Stimulated activated CD4-positive, alpha-beta T cell treated with anti-CD3 and anti-CD28 coated beads, Interleukin-15, amount 100 ng/mL, for 24 hours (primary cell): ENCODE results near the gene COL4A2.

Experiments used
- DNase-seq: peaks from one replicate; pipeline ENCODE4 v3.0.0-alpha.2; 2020

Gene COL4A2

DNA sequence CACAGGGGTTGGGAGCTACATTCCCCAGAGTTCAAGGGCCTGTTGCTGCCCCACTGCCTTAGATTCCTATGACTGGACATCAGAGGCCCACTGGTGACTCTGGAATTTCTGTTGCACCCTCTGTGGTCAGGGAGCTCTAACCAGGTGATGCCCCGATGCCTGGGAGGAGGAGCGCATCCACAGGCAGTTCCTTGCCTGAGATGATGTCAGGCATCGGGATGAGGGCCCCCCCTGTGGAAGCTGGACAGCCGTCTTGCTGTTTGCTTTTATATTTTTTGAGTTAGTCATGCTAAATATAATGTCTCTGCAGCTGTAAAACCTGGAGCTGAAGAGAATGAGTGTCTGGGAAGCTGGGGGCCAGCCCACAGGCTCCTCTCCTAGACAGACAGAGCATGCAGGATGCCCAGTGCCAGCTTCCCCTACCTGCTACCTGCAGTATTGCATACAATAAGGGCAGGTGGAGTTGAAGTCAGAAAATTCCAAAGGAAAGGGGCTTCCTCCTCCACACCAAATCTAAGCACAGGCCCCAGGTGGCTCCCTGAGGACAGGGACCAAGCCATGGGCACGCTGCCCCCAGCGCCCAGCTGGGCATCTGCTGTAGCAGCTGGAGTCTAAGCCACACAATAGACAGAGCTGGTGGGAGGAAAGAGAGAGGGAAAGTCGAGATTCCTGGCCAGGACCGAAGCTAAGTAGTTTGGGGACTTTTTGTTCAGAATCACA, 16.2 kb downstream of the COL4A2 start:
- no peak for DNase-seq

GRCh38 chr13:110324026-110324749, 17.1 kb downstream of the COL4A2 start:
- no peak for DNase-seq

DNA sequence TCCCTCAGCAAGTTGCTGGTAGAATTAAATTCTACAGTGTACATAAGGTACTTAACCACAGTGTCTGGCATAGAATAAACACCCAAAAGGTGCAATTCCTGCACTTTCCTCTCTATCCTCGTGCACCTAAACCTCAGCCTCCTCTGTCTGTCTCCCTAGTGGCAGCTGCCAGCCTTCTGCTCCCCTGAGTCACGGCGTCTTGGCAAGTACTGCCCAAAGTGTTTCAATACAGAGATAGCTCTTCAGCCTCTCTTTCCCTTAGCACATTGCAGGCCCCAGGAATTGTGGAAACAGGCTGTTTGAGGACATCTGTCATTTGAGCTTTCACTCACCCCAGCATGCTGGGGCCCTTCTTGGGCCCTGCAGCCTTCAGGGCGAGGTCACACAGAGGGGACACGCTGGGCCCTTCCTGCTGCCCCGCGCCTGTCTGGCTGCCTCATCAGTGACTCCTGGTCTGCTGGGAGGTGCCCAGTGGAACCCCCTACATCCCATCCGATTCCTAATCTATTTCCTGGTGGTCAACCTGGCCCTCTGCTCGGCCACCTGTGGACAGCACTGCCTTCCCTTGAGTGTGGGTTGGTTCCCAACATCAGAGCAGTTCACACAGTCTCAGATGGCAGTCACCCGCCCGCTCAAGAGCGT, 19.3 kb downstream of the COL4A2 start:
- DNase-seq, result no peak

DNA sequence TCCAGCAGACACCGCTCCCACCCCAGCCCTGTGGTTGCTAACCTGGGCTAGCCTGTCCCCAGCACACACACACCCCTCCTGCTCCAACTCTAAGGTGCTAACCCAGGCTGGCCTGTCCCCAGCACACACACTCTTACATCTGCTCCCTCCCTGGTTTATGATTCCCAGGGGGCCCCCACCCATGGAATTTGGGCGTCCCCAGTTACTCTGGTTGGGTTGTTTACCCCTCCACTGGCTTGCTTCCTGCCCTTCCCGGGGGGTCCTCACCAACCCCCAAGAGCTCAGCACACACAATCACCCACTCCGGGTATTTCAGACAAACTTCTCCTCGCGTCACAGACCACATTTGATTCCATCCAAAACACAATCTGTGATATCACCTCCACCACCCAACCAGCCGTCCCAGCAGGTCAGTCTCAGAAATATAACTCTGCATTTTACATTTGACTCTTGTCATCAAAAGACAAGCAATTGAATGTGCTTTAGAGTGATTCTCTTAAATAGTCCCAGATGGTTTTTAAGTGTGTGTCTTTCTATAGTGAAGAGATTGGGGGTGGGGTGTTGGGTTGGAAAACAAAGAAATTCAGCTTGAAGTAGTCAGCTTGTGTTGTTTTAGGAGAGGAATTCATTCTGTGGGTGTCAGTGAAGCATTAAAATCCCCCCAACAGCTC, 20.1 kb downstream of the COL4A2 start:
- no peak for DNase-seq

DNA sequence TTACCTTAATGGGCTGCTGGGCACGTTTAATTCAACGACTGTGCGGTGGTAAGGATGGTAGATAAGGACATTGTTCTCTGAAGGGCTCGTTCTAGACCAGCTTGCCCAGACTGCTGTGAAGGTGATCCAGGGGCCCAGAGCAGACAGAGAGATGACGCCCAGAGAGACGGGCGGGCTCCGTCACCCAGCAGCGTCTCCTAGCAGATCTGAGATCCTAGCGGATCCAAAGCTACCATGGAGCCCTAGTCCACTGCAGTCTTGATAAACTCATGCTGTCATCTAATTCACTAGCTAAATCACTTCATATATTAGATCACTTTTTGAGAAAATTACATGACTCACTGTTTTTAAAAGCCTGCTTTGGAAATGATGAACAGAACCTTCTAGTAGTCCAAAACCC, 21.5 kb downstream of the COL4A2 start:
- no peak for DNase-seq

DNA sequence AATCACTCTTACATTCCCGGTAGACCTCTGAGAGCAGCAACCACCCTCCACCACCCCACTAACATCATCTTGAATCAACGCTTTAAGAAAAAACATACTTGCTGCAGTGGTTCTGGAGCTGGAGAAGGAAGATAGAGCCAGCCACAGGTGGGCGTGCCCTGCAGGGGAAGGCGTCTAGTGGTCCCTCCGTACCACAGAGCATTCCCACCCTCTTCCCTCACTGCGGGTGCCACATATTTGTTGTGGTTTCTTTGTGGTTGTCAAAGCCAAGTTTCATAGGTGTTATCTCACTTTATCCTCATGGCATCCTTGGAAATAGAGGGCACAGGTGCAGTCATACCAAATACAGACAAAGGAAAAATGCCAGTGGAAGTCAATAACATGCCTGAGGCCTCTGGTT, 22.2 kb downstream of the COL4A2 start:
- DNase-seq, result no peak

- no peak for DNase-seq
Measured at GRCh38 chr13:110329798-110330461, 22.8 kb downstream of the COL4A2 start.

GRCh38 chr13:110330491-110331011, 23.5 kb downstream of the COL4A2 start:
- no peak for DNase-seq

GRCh38 chr13:110331362-110331761, 24.3 kb downstream of the COL4A2 start:
- DNase-seq, result no peak

GRCh38 chr13:110332750-110333149, 25.7 kb downstream of the COL4A2 start:
- no peak for DNase-seq

GRCh38 chr13:110333837-110334236, 26.8 kb downstream of the COL4A2 start:
- no peak for DNase-seq

- DNase-seq, result no peak
Measured at GRCh38 chr13:110334256-110334655, 27.2 kb downstream of the COL4A2 start.

DNA sequence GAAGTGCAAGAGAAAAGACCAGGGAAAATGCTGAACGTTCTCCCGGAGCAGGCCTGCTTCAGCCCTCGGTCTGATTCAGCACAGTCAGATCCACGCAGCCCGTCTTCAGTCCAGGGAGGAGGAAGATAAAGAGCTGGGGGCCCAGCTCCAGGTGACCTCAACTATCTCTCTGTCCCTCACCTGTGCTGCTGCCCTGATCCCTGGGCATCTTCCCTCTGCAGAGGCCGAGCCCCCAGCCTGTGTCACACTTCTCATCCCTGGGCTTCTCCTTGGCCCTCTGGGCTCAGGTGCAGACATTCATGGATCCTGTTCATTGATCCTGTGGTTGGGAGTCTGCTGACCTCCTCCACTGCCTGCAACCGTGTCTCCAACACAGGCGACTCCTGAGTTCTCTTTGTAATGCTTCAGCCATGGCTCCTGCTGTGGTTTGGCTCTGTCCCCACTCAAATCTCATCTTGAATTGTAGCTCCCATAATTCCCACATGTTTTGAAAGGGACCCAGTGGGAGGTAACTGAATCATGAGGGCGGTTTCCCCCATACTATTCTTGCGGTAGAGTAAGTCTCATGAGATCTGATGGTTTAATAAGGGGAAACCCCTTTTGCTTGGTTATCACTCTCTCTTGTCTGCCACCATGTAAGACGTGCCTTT, 27.9 kb downstream of the COL4A2 start:
- DNase-seq, result no peak

DNA sequence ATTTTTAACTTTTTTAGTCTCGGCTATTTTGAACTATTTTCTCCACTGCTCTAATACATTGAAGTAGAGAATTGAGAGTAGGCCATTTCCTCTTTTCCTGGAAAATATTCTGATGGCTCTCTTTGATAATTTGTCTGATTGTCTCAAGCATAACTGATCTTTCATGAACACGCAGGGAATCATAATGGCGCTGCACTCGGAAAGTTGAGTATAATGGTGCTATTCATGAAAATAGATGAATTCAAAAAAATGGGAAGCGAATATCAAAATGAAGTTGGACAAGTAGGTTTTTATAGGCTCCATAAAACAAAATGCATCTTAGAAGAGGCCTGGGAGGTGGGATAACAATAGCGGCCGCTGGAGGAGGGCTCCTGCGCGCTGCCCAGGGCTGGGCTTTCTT, 29.0 kb downstream of the COL4A2 start:
- no peak for DNase-seq

DNA sequence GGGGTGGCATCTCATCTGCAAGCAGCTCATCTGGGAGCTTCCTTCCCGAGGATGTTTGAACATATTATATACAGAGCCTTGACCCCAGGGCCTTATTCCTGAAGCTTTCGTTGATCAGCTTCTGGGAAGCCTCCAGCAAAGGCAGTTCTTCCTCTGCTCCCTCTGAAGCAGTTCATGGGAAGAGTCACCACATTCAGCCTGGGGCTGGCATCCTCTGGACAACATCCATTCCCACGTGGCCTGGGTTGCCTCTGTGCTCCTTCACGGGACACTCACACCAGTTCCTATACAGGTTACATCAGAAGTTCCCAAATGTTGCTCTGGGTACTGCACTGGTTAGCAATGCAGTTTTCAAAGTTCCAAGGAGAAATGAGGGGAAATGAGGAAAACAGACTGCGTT, 29.6 kb downstream of the COL4A2 start:
- DNase-seq, result no peak

DNA sequence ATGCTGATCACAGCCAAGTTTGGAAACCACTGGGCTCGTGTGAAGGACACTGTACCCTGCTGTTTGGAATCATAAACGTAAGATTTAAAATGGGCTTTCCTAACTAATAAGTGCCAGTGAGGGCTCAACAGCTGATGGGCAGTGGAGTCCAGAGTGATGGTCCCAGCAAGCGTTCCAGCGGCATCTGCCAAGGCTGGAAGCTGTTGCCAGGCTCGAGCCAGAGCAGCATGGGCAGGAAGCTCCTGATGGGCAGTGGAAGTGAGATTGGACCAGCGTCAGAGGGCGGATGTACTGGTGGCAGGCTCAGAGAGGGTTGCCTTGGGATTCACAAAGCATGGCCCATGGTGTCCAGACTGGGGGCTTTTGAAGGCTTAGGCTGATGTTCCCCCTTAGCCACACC, 30.2 kb downstream of the COL4A2 start:
- no peak for DNase-seq

DNA sequence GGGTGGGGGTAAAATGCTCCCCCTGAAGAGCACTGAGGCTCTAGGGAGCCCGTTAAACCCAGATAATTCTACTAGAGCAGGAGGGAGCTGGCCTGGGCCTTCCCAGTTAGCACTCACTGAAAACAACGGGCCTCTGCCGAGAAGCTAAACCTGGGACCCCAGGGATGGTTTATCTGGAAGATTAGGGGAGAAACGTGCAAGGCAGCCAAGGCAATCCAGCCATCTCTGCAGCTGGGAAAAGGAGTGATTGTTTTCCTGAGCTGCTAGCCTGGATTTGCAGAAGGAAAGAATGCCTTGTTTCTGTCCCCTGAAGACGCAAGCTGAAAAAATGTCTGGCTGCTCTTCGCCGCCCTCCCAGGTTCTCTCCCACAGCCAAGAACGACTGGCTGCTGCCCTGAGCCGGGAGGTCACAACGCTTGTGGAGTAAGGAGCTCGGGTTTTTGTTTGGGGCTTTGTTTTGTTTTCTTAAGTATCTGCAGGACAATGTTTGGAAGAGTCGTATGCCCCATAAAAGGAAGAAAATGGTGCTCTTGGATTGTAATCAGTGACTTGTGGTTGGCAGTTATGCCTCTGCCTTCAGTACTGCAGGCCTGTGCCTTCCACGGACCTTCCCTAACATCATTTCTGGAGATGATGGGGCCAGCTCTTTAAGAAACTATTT, 31.5 kb downstream of the COL4A2 start:
- no peak for DNase-seq

DNA sequence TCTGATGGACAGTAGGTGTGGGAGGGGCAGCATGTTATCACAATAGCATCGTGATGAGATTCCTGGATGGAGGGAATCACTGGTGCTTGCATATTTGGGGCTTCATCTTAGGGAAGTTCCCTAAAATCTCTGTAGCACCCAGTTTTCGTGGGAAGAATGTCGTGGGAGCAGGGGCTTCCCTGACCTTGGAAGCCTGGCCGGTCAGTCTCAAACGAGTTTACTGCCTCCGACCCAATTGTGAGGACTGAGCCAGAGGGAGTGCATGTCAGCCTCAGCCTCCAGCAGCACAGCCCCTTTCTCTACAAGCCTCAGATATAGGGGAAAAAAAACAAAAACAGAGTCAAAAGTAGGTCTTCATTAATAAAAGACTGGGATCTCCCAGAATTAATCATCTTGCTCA, 32.2 kb downstream of the COL4A2 start:
- no peak for DNase-seq

- no peak for DNase-seq
Measured at GRCh38 chr13:110339975-110340550, 33.0 kb downstream of the COL4A2 start.

- peak; percentile 81 for DNase-seq
Measured at GRCh38 chr13:110340812-110341444, 33.8 kb downstream of the COL4A2 start.
